ENCODE measurements around the gene MPZL3. TPM values are rescaled to one million over a fixed set of nuclear protein-coding genes. Genes with fewer than 3 reads are reported as not detected.

Gene MPZL3
- total RNA-seq, 6 experiments from 2014 or later, result 2.7 to 9.3 (median 6.8) TPM

GRCh38 chr11:118282606-118283005, 30.4 kb upstream of the MPZL3 start:
- no peak for ATAC-seq
- no peak for DNase-seq
- TF ChIP-seq CTCF (IDR thresholded peaks at IDR 0.05) (no peak), POLR2A (IDR thresholded peaks at IDR 0.05) (no peak)
- no peak overlapping the region for H3K4me3 ChIP-seq
- intact Hi-C loops (cut with DNase I), result no loop called here
- H3K27ac ChIP-seq, result no peak overlapping the region
- H3K27me3 ChIP-seq, result no peaks in the 10 kb centered on the region
- H3K9me3 ChIP-seq, result no peaks in the 10 kb centered on the region
- H3K4me1 ChIP-seq, result no peaks in the 10 kb centered on the region
- 72% methylated on average over 5 of the region's 6 CpGs for WGBS (ENCODE audit: insufficient coverage, low coverage, low lambda C conversion rate, missing lambda C conversion rate)
- H3K36me3 ChIP-seq, result no peaks in the 10 kb centered on the region

GRCh38 chr11:118281284-118281683, 29.1 kb upstream of the MPZL3 start:
- no peak for ATAC-seq
- Histone ChIP-seq H3K4me3 (no peak overlapping the region), H3K27me3 (no peaks in the 10 kb centered on the region), H3K9me3 (no peaks in the 10 kb centered on the region), H3K27ac (no peak overlapping the region), H3K4me1 (no peaks in the 10 kb centered on the region), H3K36me3 (no peaks in the 10 kb centered on the region)
- WGBS (ENCODE audit: insufficient coverage, low coverage, low lambda C conversion rate, missing lambda C conversion rate), result 100% methylated on average over 1 of the region's 1 CpG
- no peak for DNase-seq
- intact Hi-C loops (cut with DNase I), result no loop called here
- TF ChIP-seq POLR2A (IDR thresholded peaks at IDR 0.05) (no peak), CTCF (IDR thresholded peaks at IDR 0.05) (no peak)

DNA sequence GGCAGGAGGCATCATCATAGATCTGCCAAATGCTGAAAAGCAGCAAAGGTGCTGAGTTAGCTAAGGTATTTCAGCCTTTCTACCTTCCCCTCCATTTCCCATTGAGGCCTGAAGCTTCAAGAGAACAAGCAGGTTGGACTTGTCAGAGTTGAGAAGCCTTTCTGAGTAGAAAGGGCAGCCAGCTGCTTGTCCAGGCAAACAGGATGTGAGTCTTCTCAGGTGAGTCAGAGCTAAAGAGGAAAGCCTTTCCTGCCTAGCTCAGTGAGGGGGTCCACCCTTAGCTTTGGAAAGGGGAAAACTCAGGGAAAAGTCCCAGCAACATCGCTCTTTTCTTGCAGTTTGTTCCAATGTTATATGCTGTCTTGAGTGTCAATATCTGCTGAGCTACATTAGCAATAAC, 25.1 kb upstream of the MPZL3 start:
- WGBS (ENCODE audit: insufficient coverage, low coverage, low lambda C conversion rate, missing lambda C conversion rate), result 83% methylated on average over 1 of the region's 1 CpG
- no peaks in the 10 kb centered on the region for H3K4me1 ChIP-seq
- intact Hi-C loops (cut with DNase I), result no loop called here
- no peaks in the 10 kb centered on the region for H3K36me3 ChIP-seq
- H3K27ac ChIP-seq, result no peak overlapping the region
- no peak for TF ChIP-seq POLR2A (IDR thresholded peaks at IDR 0.05)
- no peak for TF ChIP-seq CTCF (IDR thresholded peaks at IDR 0.05)
- H3K27me3 ChIP-seq, result no peaks in the 10 kb centered on the region
- no peak overlapping the region for H3K4me3 ChIP-seq
- DNase-seq (no peak), ATAC-seq (peak in 1 of 4 donors; percentile 61)
- H3K9me3 ChIP-seq, result no peaks in the 10 kb centered on the region

GRCh38 chr11:118276422-118276821, 24.3 kb upstream of the MPZL3 start:
- WGBS (ENCODE audit: insufficient coverage, low coverage, low lambda C conversion rate, missing lambda C conversion rate), result no CpG with 5 or more reads among the region's 1 CpG
- Histone ChIP-seq H3K4me3 (no peak overlapping the region), H3K36me3 (no peaks in the 10 kb centered on the region), H3K27me3 (no peaks in the 10 kb centered on the region), H3K9me3 (no peaks in the 10 kb centered on the region), H3K27ac (no peak overlapping the region), H3K4me1 (no peaks in the 10 kb centered on the region)
- intact Hi-C loops (cut with DNase I), result no loop called here
- ATAC-seq (no peak), DNase-seq (no peak)
- TF ChIP-seq POLR2A (IDR thresholded peaks at IDR 0.05), result no peak
- no peak for TF ChIP-seq CTCF (IDR thresholded peaks at IDR 0.05)

- DNase-seq, result no peak
- no peaks in the 10 kb centered on the region for H3K27me3 ChIP-seq
- H3K4me3 ChIP-seq, result no peak overlapping the region
- intact Hi-C loops (cut with DNase I), result no loop called here
- no peaks in the 10 kb centered on the region for H3K9me3 ChIP-seq
- ATAC-seq, result peak in 3 of 4 donors; percentile 14 to 52 (median 21)
- H3K27ac ChIP-seq, result no peak overlapping the region
- H3K36me3 ChIP-seq, result no peaks in the 10 kb centered on the region
- no peaks in the 10 kb centered on the region for H3K4me1 ChIP-seq
- 48% methylated on average over 4 of the region's 4 CpGs for WGBS (ENCODE audit: insufficient coverage, low coverage, low lambda C conversion rate, missing lambda C conversion rate)
- TF ChIP-seq CTCF (IDR thresholded peaks at IDR 0.05), result no peak
- TF ChIP-seq POLR2A (IDR thresholded peaks at IDR 0.05), result no peak
Measured at GRCh38 chr11:118275176-118275575, 23.0 kb upstream of the MPZL3 start.
